ENCODE results near the gene PDE10A.
"Not testable (repeated sequence)": the region's sequence is repeated elsewhere in the genome, so short reads cannot be mapped to it uniquely, and the experiment has no call there.

The PDE10A gene

GRCh38 chr6:165580136-165580535 is 82.9 kb downstream of the PDE10A start:
- DNase-seq = no peak

GRCh38 chr6:165579151-165579550 is 83.9 kb downstream of the PDE10A start:
- no peak for DNase-seq

GRCh38 chr6:165577556-165577955 is 85.5 kb downstream of the PDE10A start:
- no peak for DNase-seq

GRCh38 chr6:165575158-165575549 is 87.9 kb downstream of the PDE10A start:
- no peak for DNase-seq

- DNase-seq = no peak
Measured at GRCh38 chr6:165574220-165575157, 88.6 kb downstream of the PDE10A start.

- DNase-seq = no peak
Measured at GRCh38 chr6:165573671-165574070, 89.4 kb downstream of the PDE10A start.

GRCh38 chr6:165571721-165572132 is 91.3 kb downstream of the PDE10A start:
- no peak for DNase-seq

GRCh38 chr6:165571068-165571682 is 91.9 kb downstream of the PDE10A start:
- no peak for DNase-seq

- no peak for DNase-seq
Measured at GRCh38 chr6:165568326-165568725, 94.7 kb downstream of the PDE10A start.

- DNase-seq = no peak
Measured at GRCh38 chr6:165566088-165566828, 96.8 kb downstream of the PDE10A start.

- DNase-seq = no peak
Measured at GRCh38 chr6:165562421-165563090, 100.5 kb downstream of the PDE10A start.

- no peak for DNase-seq
Measured at GRCh38 chr6:165559632-165560031, 103.4 kb downstream of the PDE10A start.

- not testable (repeated sequence) for DNase-seq
Measured at GRCh38 chr6:165558097-165558496, 104.9 kb downstream of the PDE10A start.

GRCh38 chr6:165557674-165558073 is 105.4 kb downstream of the PDE10A start:
- no peak for DNase-seq

GRCh38 chr6:165556116-165556843 is 106.8 kb downstream of the PDE10A start:
- DNase-seq = no peak

GRCh38 chr6:165554644-165555043 is 108.4 kb downstream of the PDE10A start:
- DNase-seq = not testable (repeated sequence)

- no peak for DNase-seq
Measured at GRCh38 chr6:165552248-165552736, 110.7 kb downstream of the PDE10A start.

GRCh38 chr6:165551828-165552227 is 111.2 kb downstream of the PDE10A start:
- no peak for DNase-seq

GRCh38 chr6:165548450-165548849 is 114.6 kb downstream of the PDE10A start:
- DNase-seq = no peak

- DNase-seq = no peak
Measured at GRCh38 chr6:165545806-165546205, 117.2 kb downstream of the PDE10A start.

GRCh38 chr6:165543781-165544180 is 119.3 kb downstream of the PDE10A start:
- no peak for DNase-seq

- DNase-seq = no peak
Measured at GRCh38 chr6:165536911-165537310, 126.1 kb downstream of the PDE10A start.

Measured in GDM1 (cell line).